ENCODE measurements around the gene TEX51.

DNA sequence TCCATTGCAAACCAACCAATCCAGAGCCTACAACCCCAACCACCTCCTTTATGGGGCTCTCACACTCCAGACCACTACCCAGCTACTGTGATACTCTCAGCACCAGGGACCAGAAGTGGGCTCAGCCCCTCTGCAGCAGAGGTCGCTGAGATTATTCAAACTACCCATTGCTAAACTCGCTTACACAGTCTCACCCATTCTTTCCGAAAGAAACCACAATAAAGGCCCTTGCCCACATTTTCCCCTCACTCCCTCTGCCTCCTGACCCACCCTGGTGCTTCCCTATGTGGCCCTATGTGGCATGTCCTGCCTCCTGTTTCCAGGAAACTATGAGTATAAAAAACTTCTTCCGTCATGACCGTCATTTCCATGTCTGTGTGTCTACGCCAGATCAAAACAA is 10.7 kb downstream of the TEX51 start:
- no peak for TF ChIP-seq PPARA (CRISPR knock-in tag; IDR thresholded peaks at IDR 0.05; ENCODE audit: borderline replicate concordance)
- TF ChIP-seq RARB (CRISPR knock-in tag; IDR thresholded peaks at IDR 0.05): no peak
- no peak for TF ChIP-seq TCF4 (CRISPR knock-in tag; IDR thresholded peaks at IDR 0.05; ENCODE audit: borderline replicate concordance)
- TF ChIP-seq OSR1 (CRISPR knock-in tag; IDR thresholded peaks at IDR 0.05): no peak
- TF ChIP-seq ZNF565 (CRISPR knock-in tag; conservative IDR thresholded peaks at IDR 0.05; ENCODE audit: low read depth): no peak
- TF ChIP-seq, protein P1, sequence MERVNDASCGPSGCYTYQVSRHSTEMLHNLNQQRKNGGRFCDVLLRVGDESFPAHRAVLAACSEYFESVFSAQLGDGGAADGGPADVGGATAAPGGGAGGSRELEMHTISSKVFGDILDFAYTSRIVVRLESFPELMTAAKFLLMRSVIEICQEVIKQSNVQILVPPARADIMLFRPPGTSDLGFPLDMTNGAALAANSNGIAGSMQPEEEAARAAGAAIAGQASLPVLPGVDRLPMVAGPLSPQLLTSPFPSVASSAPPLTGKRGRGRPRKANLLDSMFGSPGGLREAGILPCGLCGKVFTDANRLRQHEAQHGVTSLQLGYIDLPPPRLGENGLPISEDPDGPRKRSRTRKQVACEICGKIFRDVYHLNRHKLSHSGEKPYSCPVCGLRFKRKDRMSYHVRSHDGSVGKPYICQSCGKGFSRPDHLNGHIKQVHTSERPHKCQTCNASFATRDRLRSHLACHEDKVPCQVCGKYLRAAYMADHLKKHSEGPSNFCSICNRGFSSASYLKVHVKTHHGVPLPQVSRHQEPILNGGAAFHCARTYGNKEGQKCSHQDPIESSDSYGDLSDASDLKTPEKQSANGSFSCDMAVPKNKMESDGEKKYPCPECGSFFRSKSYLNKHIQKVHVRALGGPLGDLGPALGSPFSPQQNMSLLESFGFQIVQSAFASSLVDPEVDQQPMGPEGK (CRISPR knock-in tag; IDR thresholded peaks at IDR 0.05; ENCODE audit: borderline replicate concordance): no peak
- TF ChIP-seq, protein P2, sequence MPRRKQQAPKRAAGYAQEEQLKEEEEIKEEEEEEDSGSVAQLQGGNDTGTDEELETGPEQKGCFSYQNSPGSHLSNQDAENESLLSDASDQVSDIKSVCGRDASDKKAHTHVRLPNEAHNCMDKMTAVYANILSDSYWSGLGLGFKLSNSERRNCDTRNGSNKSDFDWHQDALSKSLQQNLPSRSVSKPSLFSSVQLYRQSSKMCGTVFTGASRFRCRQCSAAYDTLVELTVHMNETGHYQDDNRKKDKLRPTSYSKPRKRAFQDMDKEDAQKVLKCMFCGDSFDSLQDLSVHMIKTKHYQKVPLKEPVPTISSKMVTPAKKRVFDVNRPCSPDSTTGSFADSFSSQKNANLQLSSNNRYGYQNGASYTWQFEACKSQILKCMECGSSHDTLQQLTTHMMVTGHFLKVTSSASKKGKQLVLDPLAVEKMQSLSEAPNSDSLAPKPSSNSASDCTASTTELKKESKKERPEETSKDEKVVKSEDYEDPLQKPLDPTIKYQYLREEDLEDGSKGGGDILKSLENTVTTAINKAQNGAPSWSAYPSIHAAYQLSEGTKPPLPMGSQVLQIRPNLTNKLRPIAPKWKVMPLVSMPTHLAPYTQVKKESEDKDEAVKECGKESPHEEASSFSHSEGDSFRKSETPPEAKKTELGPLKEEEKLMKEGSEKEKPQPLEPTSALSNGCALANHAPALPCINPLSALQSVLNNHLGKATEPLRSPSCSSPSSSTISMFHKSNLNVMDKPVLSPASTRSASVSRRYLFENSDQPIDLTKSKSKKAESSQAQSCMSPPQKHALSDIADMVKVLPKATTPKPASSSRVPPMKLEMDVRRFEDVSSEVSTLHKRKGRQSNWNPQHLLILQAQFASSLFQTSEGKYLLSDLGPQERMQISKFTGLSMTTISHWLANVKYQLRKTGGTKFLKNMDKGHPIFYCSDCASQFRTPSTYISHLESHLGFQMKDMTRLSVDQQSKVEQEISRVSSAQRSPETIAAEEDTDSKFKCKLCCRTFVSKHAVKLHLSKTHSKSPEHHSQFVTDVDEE (CRISPR knock-in tag; IDR thresholded peaks at IDR 0.05): no peak
- no peak for TF ChIP-seq CSDC2 (CRISPR knock-in tag; IDR thresholded peaks at IDR 0.05)
- no peak for TF ChIP-seq ZNF70 (CRISPR knock-in tag; IDR thresholded peaks at IDR 0.05)
- TF ChIP-seq TOX (CRISPR knock-in tag; IDR thresholded peaks at IDR 0.05; ENCODE audit: borderline replicate concordance): no peak
- no peak for TF ChIP-seq GLIS3 (CRISPR knock-in tag; IDR thresholded peaks at IDR 0.05)

Measured in SK-N-SH treated with all-trans-retinoic acid at 6 μM for 48 hours (cell line).